Activated CD4-positive, alpha-beta T cell treated with anti-CD3 and anti-CD28 coated beads for 24 hours (primary cell): ENCODE data around the gene DPP3.

Source experiments
- DNase-seq, 2 donors: peaks; one replicate each; pipeline ENCODE4 v3.0.0-alpha.2; 2020; ENCODE audit warnings: low read depth in 2 of 2

The DPP3 gene

DNA sequence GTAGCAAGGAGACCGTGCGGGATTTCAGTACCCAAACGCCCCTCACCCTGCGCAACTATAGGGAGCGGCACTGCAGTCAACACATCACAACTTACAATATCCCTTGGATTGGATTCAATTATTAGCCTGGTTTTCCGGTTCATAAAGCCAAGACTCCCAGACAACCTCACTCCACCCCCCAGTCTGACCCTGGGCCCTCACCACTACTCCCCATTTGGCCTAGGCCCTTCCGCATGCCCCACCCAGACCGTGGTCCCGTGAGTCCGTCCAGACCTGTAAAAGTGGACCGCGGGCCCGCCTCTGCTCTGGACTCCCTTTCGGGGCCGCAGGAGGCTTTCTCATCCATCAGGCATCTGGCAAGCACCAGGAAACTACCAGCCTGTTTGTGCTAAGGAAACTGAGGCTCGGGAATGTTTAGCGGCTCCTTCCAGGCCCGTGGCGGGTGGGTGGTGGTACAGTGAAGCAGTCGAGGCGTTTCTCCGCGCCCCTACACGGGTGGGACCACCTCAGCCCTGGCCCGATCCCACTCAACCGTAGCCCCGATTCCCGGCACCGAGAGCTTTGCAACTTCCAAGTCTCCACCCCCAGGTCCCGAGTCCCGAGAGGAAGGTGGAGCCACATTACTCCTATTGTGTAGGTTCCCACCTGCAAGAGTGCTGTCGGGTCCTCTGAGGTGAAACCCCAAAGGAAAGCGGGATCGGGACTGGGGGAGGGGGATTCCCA, 679 bp upstream of the DPP3 start:
- no peak for DNase-seq

DNA sequence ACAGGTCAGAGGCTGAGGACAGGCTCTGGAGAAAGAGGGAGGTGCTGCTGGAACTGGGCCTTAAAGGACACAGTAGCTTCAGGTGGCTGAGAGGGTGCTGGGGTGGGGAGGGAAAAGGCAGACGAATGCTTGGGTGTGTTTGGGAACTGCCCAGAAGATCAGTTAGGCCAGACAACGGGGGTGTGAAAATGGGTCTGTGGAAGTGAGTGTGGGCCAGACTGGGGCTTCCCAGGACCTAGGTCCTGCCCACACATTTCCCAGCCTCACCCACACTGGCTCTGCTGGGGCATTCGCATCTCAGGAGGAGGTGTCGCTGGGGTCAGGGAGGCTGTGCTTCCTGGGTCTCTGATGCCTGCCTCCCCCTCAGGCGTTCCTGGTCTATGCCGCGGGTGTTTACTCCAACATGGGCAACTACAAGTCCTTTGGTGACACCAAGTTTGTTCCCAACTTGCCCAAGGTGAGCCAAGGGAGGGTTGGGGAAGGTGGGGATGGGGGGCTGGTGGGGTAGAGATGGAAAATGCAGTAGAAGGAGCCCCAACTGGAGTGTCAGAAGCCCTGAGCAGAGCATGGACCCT, 4.7 kb downstream of the DPP3 start:
- DNase-seq, result no peak

DNA sequence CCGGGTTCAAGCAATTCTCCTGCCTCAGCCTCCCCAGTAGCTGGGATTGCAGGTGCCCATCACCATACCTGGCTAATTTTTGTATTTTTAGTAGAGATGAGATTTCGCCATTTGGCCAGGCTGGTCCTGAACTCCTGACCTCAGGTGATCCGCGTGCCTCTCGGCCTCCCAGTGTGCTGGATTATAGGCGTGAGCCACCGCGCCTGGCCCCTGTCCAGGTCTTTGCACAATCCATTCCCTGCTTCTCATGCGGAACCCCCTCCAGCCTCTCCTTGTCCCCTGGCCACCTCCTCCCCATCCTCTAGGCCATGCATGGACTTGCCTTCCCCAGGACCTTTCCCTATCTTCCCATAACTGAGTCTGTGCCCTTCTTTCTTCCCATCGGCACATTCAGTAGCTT, 8.7 kb downstream of the DPP3 start:
- DNase-seq, result no peak

DNA sequence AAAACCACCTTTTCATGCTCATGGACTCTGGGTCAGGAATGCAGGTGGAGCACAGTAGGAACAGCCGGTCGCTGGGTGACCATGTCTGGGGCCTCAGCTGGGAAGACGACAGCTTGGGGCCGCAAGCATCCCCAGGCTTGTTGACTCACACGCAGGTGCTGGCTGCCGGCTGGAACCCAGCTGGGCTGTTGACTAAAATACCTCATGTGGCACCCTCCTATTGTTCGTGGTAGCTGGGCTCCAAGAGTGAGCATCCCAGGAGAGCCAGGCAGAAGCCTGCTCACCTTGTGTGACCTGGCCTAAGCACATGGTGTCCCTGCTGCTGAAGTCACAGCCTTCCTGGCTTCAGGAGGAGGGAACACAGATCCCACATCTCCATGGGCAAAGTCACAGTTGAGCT, 9.4 kb downstream of the DPP3 start:
- DNase-seq, result no peak

DNA sequence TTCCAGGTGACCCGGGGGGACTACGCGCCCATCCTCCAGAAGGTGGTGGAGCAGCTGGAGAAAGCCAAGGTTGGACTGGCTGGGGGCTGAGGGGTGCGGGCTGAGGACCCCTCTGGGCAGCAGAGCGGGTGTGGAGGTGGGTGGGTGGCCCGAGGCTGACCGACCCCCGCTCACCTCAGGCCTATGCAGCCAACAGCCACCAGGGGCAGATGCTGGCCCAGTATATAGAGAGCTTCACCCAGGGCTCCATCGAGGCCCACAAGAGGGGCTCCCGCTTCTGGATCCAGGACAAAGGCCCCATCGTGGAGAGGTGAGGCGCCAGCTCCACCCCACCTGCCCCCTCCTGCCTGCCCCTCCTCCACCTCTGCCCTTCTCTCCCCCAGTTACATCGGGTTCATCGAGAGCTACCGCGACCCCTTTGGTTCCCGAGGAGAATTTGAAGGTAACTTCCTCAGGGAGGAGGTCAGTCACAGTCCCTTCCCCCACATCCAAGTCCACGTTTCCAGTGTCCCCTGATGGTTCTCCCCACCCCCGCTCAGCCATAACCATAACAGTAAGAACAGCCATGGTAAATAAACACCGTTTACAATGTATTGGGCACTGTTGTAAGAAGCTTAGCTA, 11.2 kb downstream of the DPP3 start:
- no peak for DNase-seq

DNA sequence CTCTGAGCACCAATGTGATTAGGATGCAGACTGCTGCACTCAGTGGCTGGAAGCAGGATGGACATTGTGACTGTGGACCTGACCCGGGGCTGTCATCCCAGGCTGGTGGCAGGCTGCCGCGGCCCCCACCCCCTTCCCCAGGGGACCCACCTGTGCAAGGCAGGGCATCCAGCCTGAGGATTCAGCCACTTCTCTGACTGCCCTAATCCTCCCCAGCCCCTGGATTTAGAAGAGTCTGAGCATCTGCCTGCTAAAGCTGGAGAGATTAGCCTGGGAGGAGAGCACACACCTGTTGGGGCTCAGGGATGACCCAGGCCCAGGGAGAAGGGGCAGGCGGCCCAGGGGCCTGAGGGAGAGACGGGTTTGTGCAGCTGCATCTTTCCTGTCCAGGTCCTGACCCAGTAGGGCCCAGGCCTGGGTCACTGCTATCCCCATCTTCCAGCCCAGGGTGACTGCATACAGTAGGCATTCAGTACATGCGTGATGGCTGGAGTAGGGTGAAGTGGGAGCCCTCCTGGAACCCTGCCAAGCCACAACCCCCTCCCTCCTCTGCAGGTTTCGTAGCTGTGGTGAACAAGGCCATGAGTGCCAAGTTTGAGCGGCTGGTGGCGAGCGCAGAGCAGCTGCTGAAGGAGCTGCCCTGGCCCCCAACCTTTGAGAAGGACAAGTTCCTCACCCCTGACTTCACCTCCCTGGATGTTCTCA, 12.1 kb downstream of the DPP3 start:
- no peak for DNase-seq

DNA sequence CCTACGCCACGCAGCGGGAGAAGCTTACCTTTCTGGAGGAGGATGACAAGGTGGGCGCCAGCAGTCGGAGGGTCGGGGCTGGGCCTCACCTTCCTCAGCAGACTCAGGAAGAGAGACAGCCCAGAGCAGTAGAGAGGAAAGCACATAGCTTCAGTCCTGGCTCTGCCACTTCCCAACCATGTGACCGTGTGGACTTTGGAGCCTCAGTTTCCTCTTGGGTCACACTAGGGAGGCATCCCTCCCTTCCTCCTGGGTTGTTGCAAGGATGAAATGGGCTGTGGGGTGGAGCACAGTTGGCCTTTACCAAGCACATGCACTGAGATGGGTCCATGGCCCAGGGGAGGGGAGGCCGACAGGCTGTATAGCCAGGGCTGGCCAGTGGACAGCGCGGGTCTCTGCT, 12.9 kb downstream of the DPP3 start:
- DNase-seq, result no peak

DNA sequence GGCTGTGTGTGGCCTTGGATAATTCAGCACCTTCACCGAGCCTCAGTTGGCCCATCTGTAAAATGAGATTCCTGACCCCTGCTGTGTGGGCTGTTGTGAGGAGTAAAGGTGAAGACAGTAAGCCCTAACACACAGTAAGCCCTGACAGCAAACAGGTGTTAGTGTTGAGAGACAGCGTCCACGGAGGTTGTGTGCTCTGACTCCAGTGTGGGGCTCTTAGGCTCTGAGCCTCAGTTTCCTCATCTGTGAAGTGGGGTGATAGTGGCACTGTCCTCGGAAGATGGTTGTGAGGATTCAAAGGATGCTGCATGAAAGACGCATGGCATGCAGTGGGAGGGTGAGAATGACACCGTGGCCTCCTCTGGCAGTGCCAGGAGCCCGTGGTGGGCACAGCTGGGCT, 14.2 kb downstream of the DPP3 start:
- no peak for DNase-seq

DNA sequence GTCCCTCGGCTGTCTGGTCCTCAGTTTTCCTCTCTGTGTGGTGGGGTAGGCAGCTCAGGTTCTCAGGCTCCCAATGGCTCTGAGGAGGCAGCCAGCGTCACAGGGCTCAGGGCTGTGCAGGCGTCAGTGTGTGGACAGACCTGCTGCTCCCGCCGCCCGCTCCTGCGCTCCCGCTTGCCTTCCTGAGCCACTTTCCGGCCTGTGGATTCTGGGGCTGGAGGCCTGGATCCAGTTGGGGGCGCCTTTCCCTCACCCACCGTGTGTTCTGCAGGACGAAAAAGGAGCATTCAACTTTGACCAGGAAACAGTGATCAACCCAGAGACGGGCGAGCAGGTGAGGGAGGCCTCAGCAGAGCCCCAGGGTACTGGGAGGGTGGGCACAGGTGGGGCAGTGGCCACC, 14.7 kb downstream of the DPP3 start:
- no peak for DNase-seq

DNA sequence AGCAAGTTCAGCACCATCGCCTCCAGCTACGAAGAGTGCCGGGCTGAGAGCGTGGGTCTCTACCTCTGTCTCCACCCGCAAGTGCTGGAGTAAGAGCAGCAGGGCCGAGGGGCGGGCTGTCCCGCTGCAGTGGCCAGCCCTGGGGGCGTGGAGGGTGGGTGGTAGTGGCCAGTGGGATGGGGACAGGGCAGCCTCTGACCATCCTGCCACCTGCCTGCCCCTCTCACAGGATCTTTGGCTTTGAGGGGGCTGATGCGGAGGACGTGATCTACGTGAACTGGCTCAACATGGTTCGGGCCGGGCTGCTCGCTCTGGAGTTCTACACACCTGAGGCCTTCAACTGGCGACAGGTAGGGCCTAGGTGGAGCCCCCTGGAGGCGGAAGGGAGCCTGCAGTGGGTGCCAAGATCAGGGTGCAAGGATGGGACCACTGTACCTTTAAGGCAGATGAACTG, 15.2 kb downstream of the DPP3 start:
- DNase-seq, result peak in 1 of 2 donors; percentile 10

DNA sequence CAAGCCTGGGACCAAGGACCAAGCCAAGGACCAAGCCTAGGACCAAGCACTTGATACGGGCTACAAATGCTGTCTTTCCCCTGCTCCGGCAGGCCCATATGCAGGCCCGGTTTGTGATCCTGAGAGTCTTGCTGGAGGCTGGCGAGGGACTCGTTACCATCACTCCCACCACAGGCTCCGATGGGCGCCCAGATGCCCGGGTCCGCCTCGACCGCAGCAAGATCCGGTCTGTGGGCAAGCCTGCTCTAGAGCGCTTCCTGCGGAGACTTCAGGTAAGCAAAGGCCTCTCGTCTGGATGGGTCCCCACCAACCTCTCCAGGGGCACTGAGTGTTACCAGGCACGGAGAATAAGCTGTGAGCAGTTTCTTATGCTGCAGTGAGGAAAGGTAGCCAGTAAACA, 17.0 kb downstream of the DPP3 start:
- DNase-seq, result no peak

DNA sequence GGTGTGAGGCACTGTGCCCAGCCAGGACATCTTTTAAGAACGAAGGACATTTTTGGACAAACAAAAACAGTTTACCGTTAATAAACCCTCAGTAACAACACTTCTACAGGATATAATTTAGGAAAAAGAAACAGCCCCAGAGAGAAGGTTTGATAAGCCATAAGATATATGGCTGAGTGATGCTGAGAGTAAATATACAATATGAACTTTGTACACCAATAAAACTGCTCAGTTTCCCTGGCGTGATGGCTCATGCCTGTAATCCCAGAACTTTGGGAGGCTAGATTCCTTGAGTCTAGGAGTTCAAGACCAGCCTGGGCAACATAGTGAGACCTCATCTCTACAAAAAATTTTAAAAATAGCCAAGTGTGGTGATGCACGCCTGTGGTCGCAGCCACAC, 18.3 kb downstream of the DPP3 start:
- no peak for DNase-seq

DNA sequence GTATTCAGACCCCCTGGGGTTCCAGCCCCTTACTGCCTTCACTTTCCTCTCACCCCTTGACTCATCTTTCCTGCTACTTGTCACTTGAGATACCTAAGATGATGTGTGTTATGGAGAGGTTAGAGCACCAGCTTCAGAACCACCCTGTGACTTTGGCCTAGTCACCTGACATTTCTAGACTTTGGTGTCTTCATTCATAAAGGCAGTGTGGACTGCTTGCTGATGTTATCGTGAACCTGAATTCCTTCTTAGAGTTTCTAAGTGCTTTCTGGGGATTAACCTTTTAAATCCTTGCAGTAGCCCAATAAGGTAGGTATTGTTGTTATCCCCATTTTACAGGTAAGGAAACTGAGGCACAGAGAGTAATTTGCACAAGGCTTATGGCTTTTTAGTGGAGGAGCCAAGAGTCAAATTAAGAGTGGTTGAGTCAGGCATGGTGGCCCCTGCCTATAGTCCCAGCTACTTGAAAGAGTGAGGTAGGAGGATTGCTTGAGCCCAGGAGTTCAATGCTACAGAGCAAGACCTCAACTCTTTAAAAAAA, 25.1 kb downstream of the DPP3 start:
- no peak for DNase-seq

DNA sequence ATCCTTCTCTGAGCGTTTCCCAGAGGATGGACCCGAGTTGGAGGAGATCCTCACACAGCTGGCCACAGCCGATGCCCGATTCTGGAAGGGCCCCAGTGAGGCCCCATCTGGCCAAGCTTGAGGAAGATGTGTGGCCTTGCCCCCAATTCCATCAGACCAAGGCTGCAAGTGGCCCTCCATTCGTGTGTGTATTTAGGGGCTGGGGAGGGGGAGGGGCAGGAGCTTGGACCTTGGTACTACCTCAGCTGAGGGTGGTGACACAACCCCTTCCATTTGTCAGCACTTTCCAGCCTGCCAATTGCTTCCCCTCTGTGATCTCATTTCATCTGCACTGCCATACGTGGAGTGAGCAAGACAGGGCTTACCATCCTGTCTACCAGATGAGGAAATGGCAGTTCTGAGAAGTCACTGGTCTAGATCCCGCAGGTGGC, 28.9 kb downstream of the DPP3 start:
- DNase-seq, result no peak

DNA sequence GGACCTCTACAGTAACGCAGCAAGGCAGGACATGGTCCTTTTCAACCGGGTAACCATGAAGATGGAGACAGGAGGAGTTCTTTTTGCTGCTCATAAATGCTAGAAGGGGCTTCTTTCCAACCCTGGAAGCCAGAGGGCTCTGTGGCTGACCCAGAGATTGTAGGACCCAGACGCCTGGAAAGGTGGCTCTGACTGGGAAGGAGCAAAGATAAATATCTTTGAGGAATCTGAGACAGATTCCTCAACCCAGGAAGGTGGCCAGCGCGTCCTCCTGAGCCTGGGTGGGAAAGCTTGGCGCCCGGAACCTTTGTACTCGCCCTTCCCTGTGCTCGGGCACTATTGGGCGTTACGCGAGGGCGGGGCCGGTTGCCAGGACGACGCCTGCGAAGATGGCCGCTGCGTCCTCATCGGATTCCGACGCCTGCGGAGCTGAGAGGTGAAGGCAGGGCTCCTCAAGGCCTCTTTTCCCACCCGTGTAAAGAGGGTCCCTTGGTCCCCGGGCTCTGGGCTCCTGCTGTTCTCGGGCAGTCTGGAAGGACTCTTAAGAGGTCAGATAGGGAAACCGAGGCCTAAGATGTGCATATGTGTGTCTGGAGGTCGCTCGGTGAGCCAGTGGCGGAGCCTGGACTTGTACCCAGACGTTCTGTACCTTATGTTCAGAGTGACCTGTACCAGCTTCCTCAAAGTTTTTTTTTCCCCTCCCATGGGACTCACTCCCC, 30.2 kb downstream of the DPP3 start, which contains the start of gene BBS1:
Gene BBS1, plus strand, starts transcription at position 365 of the 719 bp plus-strand sequence. Its CDS starts 25 bp downstream, at position 390.
- DNase-seq, result peak; percentile 78 to 79

DNA sequence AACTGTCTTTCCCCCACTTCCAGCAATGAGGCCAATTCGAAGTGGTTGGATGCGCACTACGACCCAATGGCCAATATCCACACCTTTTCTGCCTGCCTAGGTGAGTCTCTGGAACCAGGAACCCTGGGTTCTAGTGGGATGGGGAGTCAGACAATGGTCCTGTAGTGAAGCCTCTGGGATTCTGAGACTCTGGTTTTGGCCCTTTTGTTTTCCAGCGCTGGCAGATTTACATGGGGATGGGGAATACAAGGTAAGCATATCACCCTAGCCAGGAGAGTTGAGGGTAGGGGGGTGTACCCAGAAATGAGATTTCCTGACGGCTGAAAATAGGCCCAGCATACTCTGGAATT, 30.7 kb downstream of the DPP3 start:
- no peak for DNase-seq

DNA sequence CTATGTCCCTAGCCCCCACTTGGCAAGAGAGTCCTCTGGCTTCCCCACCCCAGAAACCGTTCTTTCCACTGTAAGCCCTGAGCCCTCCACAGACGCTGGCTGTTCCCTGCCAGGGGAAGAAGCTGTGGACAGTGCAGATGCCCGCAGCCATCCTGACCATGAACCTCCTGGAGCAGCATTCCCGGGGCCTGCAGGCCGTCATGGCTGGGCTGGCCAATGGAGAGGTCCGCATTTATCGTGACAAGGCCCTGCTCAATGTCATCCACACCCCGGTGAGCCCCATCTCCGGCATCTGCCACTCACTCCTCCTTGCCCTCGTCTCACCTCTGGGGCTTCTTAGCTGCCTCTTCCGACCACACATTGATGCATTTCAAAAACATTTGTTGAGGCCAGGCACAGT, 43.4 kb downstream of the DPP3 start:
- DNase-seq, result no peak

DNA sequence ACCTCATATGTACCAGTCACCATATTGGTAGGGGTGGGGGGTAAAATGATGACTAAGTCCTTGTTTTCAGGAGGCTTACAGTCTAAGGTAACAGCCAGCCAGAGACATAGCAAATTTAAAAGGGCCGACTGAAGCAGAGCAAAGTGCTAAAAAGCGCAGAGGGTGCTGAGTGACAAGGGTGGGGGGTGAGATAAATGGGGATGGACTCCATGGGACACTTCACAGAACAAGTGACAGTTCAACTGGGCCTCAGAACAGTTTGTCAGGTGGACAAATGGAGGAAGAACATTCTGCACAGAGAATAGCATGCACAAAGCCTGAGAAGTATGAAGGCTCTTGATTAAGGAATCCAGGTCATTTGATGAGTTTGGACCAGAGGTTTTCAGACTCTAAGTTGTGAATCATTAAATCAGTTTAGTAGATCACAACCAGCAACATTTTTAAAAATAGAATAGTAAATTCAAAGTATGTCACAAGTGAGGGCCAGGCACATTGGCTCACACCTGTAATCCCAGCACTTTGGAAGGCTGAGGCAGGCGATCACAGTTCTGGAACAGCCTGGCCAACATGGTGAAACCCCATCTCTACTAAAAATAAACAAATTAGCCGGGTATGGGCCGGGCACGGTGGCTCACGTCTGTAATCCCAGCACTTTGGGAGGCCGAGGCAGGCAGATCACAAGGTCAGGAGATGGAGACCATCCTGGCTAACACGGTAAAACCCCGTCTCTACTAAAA, 44.2 kb downstream of the DPP3 start:
- no peak for DNase-seq

DNA sequence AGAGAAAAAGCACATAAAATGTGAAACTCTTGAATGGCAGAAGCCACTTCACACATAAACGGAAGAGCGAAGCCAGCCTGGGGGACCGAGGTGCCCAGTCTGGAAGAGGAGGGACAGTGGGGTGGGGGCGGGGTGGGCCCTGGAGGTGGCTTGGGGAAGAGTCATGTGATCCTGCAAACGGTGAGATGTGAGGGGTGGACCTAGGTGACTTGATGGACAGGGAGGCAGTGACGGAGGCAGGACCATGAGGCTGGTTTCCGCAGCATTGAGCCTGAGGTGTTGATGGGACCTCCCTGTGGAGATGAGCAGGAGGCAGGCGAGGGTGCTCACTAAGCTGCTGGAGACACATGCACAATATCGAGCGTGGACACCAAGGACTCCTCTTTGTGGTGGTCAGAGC, 48.8 kb downstream of the DPP3 start:
- DNase-seq, result no peak

DNA sequence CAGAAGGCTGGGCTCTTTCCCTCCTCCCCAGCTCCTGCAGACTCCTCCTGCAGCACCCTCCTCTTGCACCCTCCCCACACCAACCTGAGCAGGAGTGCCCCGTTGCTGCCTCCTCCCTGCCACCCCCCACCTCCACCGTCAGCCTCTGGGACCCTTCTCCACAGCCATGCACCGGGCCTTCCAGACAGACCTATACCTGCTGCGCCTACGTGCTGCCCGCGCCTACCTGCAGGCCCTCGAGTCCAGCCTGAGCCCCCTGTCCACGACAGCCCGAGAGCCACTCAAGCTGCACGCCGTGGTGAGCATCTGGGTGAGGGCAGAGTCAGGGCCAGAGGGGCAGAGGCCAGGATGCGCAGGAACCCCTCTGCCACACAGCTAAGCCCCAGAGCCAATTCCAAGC, 49.4 kb downstream of the DPP3 start:
- DNase-seq, result no peak
